ENCODE data around the gene RAI14.

DNA sequence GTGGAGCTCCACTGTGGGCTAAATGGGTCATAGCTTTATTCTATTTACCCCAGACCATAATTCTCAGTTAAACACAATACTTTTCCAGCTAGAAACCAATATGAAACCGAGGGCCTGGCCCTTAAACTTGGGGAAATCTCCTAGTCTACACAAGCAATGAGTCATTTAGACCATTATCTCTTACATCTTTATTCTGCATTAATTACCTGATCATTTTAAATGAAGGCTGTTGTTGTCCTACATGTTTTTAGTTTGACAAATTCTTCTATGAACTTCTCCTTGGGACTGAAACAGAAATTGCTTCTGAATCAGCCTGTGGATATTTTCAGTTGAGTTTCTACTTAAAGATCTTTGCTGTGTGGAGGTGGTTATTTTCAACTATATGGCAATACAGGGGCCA is 37.9 kb downstream of the RAI14 start:
- TF ChIP-seq, protein P1, sequence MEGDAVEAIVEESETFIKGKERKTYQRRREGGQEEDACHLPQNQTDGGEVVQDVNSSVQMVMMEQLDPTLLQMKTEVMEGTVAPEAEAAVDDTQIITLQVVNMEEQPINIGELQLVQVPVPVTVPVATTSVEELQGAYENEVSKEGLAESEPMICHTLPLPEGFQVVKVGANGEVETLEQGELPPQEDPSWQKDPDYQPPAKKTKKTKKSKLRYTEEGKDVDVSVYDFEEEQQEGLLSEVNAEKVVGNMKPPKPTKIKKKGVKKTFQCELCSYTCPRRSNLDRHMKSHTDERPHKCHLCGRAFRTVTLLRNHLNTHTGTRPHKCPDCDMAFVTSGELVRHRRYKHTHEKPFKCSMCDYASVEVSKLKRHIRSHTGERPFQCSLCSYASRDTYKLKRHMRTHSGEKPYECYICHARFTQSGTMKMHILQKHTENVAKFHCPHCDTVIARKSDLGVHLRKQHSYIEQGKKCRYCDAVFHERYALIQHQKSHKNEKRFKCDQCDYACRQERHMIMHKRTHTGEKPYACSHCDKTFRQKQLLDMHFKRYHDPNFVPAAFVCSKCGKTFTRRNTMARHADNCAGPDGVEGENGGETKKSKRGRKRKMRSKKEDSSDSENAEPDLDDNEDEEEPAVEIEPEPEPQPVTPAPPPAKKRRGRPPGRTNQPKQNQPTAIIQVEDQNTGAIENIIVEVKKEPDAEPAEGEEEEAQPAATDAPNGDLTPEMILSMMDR (IDR thresholded peaks at IDR 0.05) = no peak
- no peak for TF ChIP-seq POLR2A (IDR thresholded peaks at IDR 0.05)

Measured in heart left ventricle (tissue), 13 donors.